ENCODE measurements around the gene SYT7.
"Not testable (repeated sequence)": the region's sequence is repeated elsewhere in the genome, so short reads cannot be mapped to it uniquely, and the experiment has no call there.

SYT7 gene

DNA sequence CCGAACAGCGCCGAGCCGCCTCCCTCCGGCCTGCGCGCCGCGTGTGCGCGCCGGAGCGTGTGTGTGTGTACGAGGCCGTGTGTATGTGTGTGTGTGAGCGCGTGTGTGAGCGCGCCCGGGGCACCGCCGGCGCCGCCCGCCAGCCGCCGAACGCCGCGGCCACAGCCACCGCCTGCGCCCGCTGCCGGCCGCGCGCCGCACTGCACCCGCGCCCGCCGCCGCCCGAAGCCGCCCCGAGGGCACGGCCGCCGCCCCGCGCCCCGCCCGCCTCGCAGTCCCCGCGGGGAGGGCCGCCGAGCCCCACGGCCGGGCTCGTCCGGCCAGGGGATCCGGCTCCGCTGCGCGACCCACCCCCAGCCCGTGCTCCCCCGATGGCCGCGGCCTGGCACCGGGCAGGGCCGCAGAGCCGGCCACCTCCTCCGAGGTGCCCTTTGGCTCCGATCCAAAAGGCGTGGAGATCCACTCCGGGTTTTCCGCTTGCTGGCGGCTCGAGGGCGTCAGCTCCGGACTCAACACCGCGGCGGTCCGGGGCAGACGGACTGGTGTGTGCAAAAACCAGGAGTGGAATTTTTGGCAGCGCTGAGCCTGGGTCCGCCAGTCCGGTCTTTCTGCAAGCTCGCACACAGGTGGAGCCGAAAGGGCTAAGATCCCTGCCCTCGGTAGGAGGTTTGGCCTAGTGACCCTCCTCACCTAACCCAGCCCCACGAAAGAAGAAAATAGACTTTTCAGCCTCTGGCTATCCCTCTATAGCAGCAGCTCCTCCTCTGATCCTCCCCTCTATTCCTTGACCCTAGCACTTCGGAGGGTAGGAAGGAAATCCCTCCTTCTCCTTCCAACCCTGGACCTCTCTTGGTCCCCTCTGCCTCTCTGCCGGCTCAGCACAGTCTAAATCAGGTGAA, at the start of gene SYT7:
Gene SYT7, minus strand, starts transcription at position 47 of the 899 bp plus-strand sequence. CDS start 256 bp downstream, outside the sequence.
- DNase-seq (ENCODE audit: insufficient read length, low spot score) (peak; percentile 95), FAIRE-seq (peak; percentile 73)

- FAIRE-seq (no peak), DNase-seq (ENCODE audit: insufficient read length, low spot score) (no peak)
These were observed 49.2 kb upstream of the SYT7 start for GRCh38 chr11:61630089-61630488.

DNA sequence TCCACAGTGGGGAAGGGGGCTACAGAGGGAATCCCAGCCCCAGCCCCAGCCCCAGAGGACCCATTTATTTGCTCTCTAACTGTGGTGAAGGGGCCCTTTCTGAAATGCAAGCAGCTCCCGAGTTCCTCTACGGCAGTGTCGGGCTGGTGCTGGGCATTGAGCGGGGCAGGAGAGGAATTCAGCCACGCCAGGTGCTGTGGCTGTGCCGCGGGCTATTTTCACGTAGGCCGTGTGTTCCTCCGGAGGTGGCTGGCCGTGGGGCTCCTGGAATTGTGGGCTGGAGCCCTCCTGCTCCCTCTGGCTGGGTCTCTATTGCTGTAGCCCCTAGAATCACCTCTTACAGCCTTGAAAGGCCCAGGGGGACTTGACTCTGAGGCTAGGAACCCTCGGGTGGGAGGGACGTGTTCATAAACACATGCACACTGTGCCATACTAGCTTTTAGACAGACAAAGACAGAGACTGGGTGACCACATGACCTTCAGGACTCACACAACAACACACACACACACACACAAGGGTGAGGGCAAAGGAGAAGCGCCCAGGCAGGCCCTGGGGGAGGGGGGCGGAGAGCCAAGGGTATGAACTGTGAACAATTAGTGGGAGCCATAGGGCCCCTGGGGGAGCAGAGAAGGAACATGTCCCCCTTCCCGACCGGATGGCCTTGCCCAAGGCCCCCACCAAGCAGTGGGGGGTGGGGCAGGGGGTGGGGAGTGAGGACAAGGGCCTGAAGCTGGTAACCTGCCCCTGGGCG, 48.4 kb upstream of the SYT7 start:
- FAIRE-seq = no peak
- no peak for DNase-seq (ENCODE audit: insufficient read length, low spot score)

DNA sequence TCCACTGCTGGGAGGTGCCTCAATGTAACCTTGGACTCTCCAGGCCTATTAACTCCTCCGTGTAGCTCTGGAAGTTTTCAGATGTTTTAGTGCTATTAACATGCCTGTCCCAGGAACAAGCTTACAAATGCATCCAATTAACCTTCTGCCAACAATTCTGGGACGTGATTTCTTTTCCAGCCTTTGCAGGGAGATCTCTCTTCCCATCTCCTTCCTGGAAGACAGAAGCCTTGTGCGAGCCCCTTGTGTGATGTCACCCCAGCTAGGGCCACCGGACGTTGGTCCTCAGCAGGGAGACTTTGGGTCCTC, 47.7 kb upstream of the SYT7 start:
- FAIRE-seq (no peak), DNase-seq (ENCODE audit: insufficient read length, low spot score) (no peak)

- DNase-seq (ENCODE audit: insufficient read length, low spot score) (peak; percentile 71), FAIRE-seq (no peak)
These were observed 47.2 kb upstream of the SYT7 start for GRCh38 chr11:61627850-61628661.

DNA sequence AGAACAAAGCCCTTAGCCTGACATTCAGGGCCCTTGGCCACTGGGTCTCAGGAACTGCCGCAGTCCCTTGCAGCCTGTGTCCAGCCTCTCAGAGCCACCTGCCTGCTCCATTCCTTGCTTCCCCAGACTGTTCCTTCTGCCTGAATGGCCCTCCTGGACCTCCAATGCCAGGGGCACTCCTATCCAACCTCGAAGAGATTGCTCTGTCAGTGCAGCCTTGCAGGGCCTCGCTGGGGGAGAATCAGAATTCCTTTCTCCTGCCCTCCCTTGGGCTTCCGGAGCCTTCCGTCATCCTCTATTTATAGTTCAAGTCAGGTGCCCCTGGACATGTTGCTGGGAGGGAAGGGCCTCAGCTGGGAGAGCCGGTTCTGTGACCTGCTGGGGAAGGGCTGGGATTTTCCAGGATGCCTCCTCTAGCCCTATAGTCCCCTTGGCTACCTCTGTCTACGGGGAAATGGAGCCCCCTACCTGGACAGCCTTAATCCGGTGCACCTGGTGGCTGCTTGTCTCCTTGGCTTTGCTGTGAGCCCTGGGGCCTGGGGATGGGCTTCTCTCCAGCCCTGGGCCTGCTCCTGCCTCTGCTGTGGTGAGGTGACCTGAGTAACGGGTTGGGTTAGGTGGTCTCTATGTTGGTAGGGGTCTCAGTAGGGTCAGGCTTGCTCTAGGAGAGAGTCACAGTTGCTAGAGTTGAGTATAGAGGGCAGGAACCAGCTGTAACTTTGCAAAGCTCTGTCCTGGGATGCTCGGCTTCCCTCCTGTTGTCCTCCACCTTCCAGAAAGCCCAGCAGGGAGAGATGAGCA, 45.9 kb upstream of the SYT7 start:
- FAIRE-seq (no peak), DNase-seq (ENCODE audit: insufficient read length, low spot score) (no peak)

GRCh38 chr11:61625525-61625924, 44.6 kb upstream of the SYT7 start:
- no peak for FAIRE-seq
- DNase-seq (ENCODE audit: insufficient read length, low spot score) = no peak

GRCh38 chr11:61621917-61622585, 41.2 kb upstream of the SYT7 start:
- DNase-seq (ENCODE audit: insufficient read length, low spot score) = no peak
- FAIRE-seq = no peak

- no peak for FAIRE-seq
- DNase-seq (ENCODE audit: insufficient read length, low spot score) = no peak
These were observed 38.8 kb upstream of the SYT7 start for GRCh38 chr11:61619471-61620226.

GRCh38 chr11:61618978-61619377, 38.1 kb upstream of the SYT7 start:
- FAIRE-seq (no peak), DNase-seq (ENCODE audit: insufficient read length, low spot score) (no peak)

GRCh38 chr11:61617515-61617914, 36.6 kb upstream of the SYT7 start:
- FAIRE-seq (no peak), DNase-seq (ENCODE audit: insufficient read length, low spot score) (no peak)

DNA sequence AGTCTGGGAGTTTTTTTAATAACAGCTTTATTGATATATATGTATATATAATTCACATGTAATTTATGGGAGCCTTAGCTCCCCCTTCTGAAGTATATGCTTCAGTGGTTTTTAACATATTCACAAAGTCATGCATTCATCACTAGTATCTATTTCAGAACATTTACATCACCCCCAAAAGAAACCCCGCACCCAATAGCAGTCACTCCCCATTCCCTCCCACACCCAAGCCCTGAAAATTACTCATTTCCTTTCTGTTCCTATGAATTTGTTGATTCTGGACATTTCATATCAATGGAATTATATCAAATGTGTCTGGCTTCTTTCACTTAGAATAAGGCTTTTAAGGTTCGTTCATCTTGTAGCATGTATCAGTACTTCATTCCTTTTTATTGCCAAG, 35.6 kb upstream of the SYT7 start:
- FAIRE-seq = no peak
- no peak for DNase-seq (ENCODE audit: insufficient read length, low spot score)

- DNase-seq (ENCODE audit: insufficient read length, low spot score); FAIRE-seq: not testable (repeated sequence)
These were observed 33.9 kb upstream of the SYT7 start for GRCh38 chr11:61614782-61615181.

GRCh38 chr11:61613870-61614269, 33.0 kb upstream of the SYT7 start:
- FAIRE-seq = no peak
- no peak for DNase-seq (ENCODE audit: insufficient read length, low spot score)

- DNase-seq (ENCODE audit: insufficient read length, low spot score) (no peak), FAIRE-seq (no peak)
These were observed 32.2 kb upstream of the SYT7 start for GRCh38 chr11:61613051-61613450.

GRCh38 chr11:61611309-61611708, 30.4 kb upstream of the SYT7 start:
- FAIRE-seq = no peak

GRCh38 chr11:61610905-61611304, 30.0 kb upstream of the SYT7 start:
- FAIRE-seq = no peak
- no peak for DNase-seq (ENCODE audit: insufficient read length, low spot score)

More at GRCh38 chr11:61611309-61611708, 30.4 kb upstream of the SYT7 start:
- no peak for DNase-seq (ENCODE audit: insufficient read length, low spot score)

GRCh38 chr11:61609980-61610366, 29.1 kb upstream of the SYT7 start:
- no peak for FAIRE-seq
- no peak for DNase-seq (ENCODE audit: insufficient read length, low spot score)

Measured in HTR-8/SVneo (cell line).